ENCODE results near the gene PPM1B. TPM values are rescaled to one million over a fixed set of nuclear protein-coding genes. Genes with fewer than 3 reads are reported as not detected.
"Not testable (repeated sequence)": the region's sequence is repeated elsewhere in the genome, so short reads cannot be mapped to it uniquely, and the experiment has no call there.

Gene PPM1B
- total RNA-seq, 4 donors from 2014 or later: 28.3 to 63.9 (median 37.9) TPM

- Histone ChIP-seq H3K27ac (no peak overlapping the region), H3K4me3 (no peak overlapping the region), H3K27me3 (no peaks in the 10 kb centered on the region), H3K9me3 (no peaks in the 10 kb centered on the region), H3K4me1 (peaks cover 18% of the 10 kb centered on the region), H3K36me3 (no peaks in the 10 kb centered on the region)
- no peak for TF ChIP-seq POLR2AphosphoS5 (IDR thresholded peaks at IDR 0.05)
- TF ChIP-seq POLR2A (IDR thresholded peaks at IDR 0.05): no peak
- no peak for TF ChIP-seq CTCF (IDR thresholded peaks at IDR 0.05)
- no peak for TF ChIP-seq EP300 (IDR thresholded peaks at IDR 0.05)
- WGBS: 92% methylated on average over 3 of the region's 3 CpGs
- DNase-seq (ENCODE audit: low spot score in 2 of 2): no peak
These were observed 78.2 kb downstream of the PPM1B start for GRCh38 chr2:44246840-44247369.

- 96% methylated on average over 3 of the region's 3 CpGs for WGBS
- TF ChIP-seq POLR2A (IDR thresholded peaks at IDR 0.05): no peak
- no peak for TF ChIP-seq EP300 (IDR thresholded peaks at IDR 0.05)
- TF ChIP-seq POLR2AphosphoS5 (IDR thresholded peaks at IDR 0.05): no peak
- no peak for TF ChIP-seq CTCF (IDR thresholded peaks at IDR 0.05)
- H3K36me3 ChIP-seq: no peaks in the 10 kb centered on the region
- H3K4me3 ChIP-seq: no peak overlapping the region
- H3K27me3 ChIP-seq: no peaks in the 10 kb centered on the region
- H3K4me1 ChIP-seq: peaks cover 18% of the 10 kb centered on the region
- H3K27ac ChIP-seq: no peak overlapping the region
- no peak for DNase-seq (ENCODE audit: low spot score in 2 of 2)
- no peaks in the 10 kb centered on the region for H3K9me3 ChIP-seq
These were observed 79.2 kb downstream of the PPM1B start for GRCh38 chr2:44247924-44248323.

- H3K27me3 ChIP-seq; H3K9me3 ChIP-seq; DNase-seq (ENCODE audit: low spot score in 2 of 2); H3K4me3 ChIP-seq; H3K36me3 ChIP-seq; H3K27ac ChIP-seq: not testable (repeated sequence)
- H3K4me1 ChIP-seq: peaks cover 14% of the 10 kb centered on the region
- WGBS: 94% methylated on average over 6 of the region's 6 CpGs
These were observed 80.6 kb downstream of the PPM1B start for GRCh38 chr2:44249269-44249668.

GRCh38 chr2:44250376-44250775 is 81.7 kb downstream of the PPM1B start:
- Histone ChIP-seq H3K36me3 (no peaks in the 10 kb centered on the region), H3K4me3 (no peak overlapping the region), H3K27ac (no peak overlapping the region), H3K4me1 (peaks cover 3% of the 10 kb centered on the region), H3K27me3 (no peaks in the 10 kb centered on the region), H3K9me3 (no peaks in the 10 kb centered on the region)
- TF ChIP-seq POLR2A (IDR thresholded peaks at IDR 0.05) (no peak), EP300 (IDR thresholded peaks at IDR 0.05) (no peak), CTCF (IDR thresholded peaks at IDR 0.05) (no peak), POLR2AphosphoS5 (IDR thresholded peaks at IDR 0.05) (no peak)
- 75% methylated on average over 3 of the region's 3 CpGs for WGBS
- no peak for DNase-seq (ENCODE audit: low spot score in 2 of 2)

- Histone ChIP-seq H3K27me3 (no peaks in the 10 kb centered on the region), H3K4me3 (no peak overlapping the region), H3K27ac (no peak overlapping the region), H3K9me3 (no peaks in the 10 kb centered on the region), H3K4me1 (no peaks in the 10 kb centered on the region), H3K36me3 (no peaks in the 10 kb centered on the region)
- WGBS: 97% methylated on average over 2 of the region's 2 CpGs
- DNase-seq (ENCODE audit: low spot score in 2 of 2): no peak
- TF ChIP-seq POLR2AphosphoS5 (IDR thresholded peaks at IDR 0.05) (no peak), EP300 (IDR thresholded peaks at IDR 0.05) (no peak), POLR2A (IDR thresholded peaks at IDR 0.05) (no peak), CTCF (IDR thresholded peaks at IDR 0.05) (no peak)
These were observed 85.3 kb downstream of the PPM1B start for GRCh38 chr2:44254023-44254422.

- H3K27ac ChIP-seq; H3K9me3 ChIP-seq; H3K4me3 ChIP-seq; H3K27me3 ChIP-seq; DNase-seq (ENCODE audit: low spot score in 2 of 2); H3K4me1 ChIP-seq; H3K36me3 ChIP-seq: not testable (repeated sequence)
- WGBS: 95% methylated on average over 3 of the region's 3 CpGs
These were observed 87.0 kb downstream of the PPM1B start for GRCh38 chr2:44255704-44256103.

GRCh38 chr2:44257802-44258201 is 89.1 kb downstream of the PPM1B start:
- H3K36me3 ChIP-seq; DNase-seq (ENCODE audit: low spot score in 2 of 2); H3K9me3 ChIP-seq; H3K27me3 ChIP-seq; H3K4me1 ChIP-seq; H3K27ac ChIP-seq; H3K4me3 ChIP-seq: not testable (repeated sequence)
- WGBS: 91% methylated on average over 1 of the region's 1 CpG
